Measurements from ENCODE around the gene C15orf61.

The C15orf61 gene

DNA sequence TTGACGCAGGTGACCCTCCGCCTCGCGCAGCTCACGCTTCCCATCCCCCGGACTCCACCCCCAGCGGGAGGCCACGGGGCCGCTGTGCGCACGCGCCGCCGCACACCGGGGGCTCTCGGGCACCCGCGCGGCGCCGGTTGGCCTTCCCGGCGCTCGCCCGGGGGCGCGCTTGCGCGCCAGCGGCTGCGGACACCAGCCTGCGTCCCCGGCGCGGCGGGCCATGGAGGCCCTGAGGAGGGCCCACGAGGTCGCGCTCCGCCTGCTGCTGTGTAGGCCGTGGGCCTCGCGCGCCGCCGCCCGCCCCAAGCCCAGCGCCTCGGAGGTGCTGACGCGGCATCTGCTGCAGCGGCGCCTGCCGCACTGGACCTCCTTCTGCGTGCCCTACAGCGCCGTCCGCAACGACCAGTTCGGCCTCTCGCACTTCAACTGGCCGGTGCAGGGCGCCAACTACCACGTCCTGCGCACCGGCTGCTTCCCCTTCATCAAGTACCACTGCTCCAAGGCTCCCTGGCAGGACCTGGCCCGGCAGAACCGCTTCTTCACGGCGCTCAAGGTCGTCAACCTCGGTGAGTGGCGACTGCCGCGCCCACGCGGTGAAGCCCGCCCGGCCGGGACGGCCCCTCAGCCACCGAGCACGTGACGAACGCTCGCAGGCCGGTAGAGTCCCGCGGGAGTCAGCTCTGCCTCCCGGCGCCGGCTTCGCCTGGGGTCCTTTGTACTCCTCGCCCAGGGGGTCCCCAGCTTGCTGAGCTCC lies at the start of gene C15orf61:
TSS of gene C15orf61 (plus strand) at position 103 of the 754 bp plus-strand sequence. CDS start at position 221, 118 bp downstream.
- peak; percentile 71 to 83 (median 75) for DNase-seq (ENCODE audit: low read depth in 3 of 3)

DNA sequence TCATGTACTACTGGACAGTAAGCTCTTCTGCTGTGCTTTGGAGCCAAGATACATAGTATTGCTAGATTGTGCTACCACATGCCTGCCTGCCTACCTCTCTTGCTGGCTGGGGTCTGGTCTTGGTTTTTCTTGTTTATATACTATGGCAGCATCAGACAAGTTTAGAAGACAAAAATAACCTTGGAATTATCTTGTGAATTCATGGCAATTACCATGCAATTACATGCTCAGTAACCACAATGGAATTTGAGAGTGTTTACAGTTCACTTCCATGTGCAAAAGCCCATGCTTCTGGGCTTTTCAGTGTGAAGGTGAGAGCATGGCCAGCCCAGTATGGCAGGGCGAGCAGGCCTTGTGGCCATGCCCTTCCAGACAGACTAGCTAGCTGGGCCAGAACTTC lies 48.0 kb upstream of the C15orf61 start:
- no peak for DNase-seq (ENCODE audit: low read depth in 3 of 3)

DNA sequence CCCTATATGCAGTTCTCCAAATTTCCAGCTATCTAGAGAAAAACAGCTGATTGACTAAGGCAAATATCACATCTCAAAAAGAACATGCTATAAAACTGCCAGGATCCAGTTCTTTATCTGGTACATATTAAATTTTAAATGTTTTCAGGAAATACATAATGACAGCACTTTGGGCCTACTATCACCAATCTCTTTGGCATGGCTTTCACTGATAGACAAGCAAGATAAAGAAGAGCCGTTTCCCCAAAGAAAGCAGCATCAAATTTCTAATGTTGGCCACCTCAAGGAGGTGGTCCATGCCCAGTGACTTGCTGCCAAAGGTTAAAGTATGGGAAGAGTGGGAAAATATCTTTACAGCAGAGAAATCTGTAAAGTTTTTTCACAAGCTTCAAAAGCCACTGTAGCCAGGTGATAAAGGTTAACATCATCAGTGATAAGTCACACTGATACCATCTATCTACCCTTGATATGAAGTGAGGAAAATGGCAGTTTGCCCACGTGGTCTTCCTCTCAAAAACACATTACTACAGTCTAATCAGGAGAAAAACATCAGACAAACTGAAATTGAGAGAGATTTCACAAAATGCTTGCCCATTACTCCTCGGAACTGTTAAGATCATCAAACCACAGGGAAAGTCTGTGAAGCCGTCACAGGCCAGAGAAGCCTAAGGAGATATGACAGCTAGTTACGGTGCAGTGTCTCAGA lies 46.4 kb upstream of the C15orf61 start:
- DNase-seq (ENCODE audit: low read depth in 3 of 3), result no peak

DNA sequence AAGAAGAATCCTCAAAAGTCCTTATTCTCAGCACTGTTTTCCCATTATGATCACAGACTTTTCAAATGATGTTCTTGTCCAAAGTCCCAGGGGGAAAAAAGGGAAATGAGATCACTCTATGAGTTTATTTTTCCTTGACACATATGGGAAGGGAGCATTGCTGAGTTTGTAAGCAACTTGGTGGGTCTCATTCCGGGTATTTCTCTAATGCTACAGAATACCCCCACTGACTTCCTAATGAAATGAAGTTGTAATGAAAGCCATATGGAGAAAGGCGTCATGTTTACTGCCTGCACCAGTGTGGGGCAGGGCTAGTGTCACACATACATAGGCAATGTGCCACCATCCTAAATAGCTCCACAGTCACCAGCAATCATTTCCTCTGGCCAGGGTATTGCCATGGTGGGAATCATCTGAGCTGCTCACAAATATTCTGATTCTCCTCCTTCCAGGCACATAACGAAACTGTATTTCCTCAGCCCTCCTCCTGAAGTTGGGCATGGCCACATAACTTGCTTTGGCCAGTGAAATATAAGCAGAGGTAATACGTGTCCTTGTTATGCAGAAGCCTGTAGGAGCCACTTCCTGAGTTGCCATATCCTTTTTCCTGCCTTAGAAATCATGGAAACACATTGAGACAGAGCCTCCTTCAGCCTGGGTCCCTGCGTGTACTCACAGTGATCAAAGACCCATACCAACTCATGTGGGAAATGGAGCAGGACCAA lies 41.0 kb upstream of the C15orf61 start:
- no peak for DNase-seq (ENCODE audit: low read depth in 3 of 3)

DNA sequence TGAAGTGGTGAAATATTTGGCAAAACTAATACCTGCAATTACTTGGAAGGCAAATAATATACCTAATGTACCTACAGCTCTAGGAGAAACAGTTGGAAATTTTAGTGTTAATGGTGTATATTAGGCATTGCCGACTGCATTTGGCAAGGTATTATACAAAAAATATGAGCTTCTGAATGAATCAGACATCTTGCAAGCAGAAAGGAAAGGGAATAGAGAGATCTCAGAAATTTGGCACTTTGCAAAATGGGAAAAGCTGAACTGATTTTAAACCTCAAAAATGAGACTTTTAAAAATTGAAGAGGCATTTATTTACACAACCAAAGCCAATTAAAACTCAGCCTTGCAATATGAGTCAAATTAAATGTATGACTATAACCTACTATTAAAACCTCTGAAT lies 40.2 kb upstream of the C15orf61 start:
- no peak for DNase-seq (ENCODE audit: low read depth in 3 of 3)

DNA sequence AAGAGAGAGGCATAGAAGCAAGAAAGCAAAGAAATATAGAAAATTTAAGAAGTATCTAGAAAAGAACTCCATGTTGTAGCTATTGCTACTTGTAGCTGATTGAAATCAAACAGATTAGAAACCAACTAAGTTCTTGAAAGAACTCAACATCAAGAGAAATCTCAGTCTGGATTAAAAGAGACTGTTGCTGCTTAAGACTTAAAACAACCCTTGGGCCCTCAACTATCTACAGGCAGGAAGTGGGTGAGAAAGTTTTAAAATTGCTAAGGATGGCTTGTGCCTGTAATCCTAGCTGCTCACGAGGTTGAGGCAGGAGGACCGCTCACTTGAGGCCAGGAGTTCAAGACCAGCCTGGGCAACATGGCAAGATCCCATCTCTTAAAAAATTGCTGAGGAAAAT lies 39.3 kb upstream of the C15orf61 start:
- DNase-seq (ENCODE audit: low read depth in 3 of 3), result no peak

DNA sequence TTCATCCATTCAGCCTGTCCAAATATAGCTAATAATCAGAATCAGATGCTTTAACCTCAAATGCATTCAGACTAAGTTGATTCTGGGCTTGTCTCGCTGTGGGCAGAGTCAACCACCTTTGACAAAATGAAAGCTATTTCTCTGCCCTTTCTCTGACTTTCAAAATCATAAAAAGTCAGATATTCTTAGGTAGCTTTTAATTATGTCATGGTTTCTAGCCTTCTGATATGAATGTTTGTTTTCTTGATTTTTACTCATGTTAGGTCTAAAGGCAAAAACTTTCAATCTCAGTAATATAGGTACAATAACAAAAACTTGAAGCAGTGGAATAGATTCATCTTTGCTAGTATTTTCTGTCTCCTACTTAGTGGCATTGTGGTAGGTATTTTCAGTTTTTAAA lies 25.3 kb upstream of the C15orf61 start:
- DNase-seq (ENCODE audit: low read depth in 3 of 3), result no peak

DNA sequence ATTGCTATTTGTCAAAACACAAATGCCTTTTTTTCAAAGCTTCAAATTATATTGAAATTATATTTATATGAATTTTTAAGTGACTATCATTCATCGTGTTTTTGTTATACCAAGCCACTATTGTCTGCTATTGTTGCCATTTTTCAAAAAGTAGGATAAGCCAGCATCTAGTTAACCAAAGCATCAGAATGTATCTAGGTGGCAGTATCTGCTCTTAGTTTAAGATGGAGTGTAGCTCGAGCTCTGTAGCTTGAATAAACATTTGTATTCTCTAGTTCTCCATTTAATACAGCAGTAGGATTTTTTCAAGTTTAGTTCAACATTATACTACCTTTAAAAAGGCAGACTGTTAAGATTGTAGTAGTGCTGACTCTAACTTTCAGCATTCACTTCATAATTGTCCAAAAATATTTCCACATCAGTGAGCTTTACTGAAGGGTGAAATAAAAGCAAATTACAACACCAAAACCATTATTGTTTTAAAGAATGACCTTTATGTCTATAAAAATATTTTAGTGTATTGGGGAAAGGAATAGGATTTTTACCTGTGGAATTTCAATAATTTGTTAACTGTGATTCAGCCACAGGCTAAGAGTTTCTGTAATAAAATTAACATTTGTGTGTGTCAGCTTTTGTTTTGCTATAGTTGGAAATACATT lies 19.6 kb upstream of the C15orf61 start:
- DNase-seq (ENCODE audit: low read depth in 3 of 3), result no peak

DNA sequence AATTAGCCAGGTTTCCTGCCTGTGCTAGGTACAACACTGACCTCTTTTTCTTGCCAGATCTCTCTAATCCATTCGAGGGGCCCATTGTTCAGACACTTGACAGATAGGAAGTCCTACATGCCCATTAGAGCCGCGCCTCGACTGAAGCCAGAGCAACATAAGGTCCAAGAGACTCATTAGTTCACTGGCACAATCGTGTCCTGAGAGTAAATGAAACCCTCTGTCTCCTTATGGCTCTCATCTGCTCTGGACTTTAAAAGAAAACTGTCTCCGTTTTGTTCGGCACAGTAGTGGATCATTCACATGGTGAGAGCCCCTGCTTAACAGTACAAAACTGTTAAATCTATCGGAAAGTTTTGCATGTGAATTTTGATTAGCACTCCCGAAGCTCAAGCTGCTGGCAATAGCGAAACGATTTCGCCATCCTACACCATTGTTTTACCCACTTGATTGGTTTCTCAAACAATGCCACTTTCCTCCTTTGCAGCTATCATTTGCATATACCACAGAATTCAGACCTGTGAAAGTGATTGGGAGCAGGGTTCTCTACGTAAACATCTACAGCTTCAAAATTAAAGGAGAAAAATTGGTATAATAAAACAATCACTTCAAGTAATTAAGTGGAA lies 19.0 kb upstream of the C15orf61 start:
- no peak for DNase-seq (ENCODE audit: low read depth in 3 of 3)

DNA sequence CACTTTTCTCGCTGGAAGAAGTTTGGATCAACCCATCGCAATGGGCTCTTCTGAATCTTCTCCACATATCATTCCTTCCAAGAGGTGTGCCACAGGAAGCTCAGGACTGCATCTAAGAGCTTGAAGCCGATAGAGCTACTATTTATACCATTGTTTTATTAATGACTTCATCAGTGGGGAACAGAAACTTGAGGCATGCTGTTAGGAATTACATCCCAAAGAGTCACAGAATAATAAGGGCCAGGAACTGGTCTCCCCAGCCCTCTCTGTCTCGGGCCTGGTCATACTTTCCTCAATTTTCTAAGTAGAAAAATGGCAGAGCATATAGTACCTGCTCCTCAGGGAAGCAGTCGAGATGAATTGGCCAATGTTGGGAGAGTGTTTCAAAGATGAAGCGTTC lies 16.9 kb upstream of the C15orf61 start:
- DNase-seq (ENCODE audit: low read depth in 3 of 3), result no peak

DNA sequence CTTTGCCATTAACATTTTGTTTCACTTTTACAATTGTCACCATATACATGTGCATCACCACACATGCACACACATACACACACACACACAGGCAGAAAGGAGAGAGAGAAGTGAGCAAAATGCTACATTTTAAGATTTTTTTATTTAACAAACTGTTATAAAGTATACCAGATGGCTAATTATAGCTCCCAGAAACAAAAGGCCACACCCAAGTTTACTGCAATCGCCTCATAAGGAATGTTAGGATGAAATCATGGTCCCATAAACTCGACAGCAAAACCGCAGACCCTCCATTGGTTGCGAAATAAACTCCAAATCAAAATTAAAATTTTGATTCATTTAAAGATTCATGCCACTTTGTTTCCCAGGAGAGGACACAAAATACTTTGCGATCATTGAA lies 16.1 kb upstream of the C15orf61 start:
- no peak for DNase-seq (ENCODE audit: low read depth in 3 of 3)

DNA sequence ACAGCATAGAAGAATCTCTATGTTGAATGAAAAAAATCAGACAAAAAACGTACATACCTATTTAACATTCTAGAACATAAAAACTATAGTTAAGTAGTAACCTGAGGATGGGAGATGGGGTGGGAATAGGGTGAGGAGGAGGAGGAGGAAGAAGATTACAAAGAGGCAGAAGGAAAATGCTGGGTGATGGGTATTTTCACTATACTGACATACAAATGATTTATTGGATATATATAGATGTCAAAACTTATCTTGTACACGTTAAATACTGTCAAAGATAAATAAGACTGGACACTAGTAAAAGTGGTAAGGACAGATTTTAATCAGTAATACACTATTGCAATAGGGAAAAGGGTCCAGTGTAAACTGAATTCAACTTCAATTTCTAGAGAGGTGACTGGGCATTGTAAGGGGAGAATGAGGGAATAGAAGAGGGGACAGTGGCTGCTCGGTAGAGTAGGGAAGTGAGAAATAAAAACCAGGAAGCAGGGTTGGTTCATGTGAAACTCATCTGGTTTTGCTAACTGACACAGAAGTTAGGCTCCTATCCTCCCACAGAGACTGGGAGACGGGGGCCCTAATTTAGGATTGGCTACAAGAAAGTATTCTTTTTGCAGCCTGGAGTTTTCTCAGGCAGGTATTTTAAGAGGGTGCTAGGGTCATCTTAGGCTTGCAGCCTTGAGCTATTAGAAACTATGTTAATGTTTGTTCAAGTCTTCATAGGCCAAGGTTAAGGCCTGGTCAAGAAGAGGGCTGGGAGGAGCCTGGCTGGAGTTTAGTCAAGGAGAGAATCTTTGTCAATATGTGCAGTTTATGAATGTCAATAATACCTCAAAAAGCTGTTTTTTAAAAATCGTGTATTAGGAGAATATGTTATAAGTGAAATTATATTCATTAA lies 15.0 kb upstream of the C15orf61 start:
- no peak for DNase-seq (ENCODE audit: low read depth in 3 of 3)

DNA sequence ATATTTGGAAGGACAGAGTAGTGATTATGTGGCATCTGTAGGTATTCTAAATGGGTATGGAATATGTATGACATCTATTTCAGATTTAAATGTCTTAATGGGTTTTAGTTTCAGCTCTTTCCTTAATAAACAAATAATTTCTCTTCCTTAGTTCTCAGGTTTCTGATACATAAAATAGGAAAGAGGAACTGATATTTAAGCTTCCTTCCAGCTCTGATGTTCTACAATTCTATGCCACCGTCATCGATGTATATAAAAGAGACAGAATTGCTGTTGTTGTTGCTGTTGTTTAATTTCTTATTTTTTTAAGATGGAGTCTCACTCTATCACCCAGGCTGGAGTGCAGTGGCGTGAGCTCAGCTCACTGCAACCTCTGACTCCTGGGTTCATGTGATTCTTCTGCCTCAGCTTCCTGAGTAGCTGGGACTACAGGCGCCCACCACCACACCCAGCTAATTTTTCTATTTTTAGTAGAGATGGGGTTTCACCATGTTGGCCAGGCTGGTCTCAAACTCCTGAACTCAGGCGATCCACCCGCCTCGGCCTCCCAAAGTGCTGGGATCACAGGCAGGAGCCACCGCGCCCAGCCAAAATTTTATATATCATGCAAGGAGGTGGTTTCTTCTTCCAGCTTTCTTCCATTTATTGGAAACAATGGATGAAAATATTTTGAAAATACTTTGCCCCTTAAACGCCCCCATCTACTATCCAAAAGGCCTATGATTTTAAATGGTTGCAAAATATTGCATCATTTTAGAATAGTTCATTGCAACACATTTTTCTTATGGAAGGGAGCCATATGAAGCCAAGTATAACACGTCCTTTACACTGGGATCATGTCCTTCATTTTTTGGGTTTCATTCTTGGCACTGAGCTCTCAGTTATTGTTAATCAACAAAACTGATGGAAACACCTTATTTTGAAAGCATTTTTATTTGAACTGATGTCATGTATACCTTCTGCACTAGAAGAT lies 13.9 kb upstream of the C15orf61 start:
- DNase-seq (ENCODE audit: low read depth in 3 of 3), result no peak

DNA sequence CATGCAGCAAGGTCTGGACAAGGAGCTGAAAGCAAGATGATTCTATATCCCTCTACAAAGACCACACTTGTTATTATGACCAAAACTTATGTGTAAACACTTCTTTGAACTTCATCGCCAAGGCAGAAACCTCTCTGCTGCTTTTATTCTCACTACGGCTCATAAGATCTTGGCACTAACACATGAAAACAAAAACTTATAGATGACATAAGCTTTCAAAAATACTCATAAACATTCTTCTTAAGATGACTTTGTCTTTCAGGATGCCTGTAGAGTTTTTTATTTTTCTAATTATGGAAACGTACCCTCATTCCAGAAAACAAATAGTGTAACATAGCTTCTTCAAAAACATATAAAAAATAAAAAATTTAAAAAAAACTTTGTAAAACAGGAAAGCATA lies 12.5 kb upstream of the C15orf61 start:
- DNase-seq (ENCODE audit: low read depth in 3 of 3), result no peak

DNA sequence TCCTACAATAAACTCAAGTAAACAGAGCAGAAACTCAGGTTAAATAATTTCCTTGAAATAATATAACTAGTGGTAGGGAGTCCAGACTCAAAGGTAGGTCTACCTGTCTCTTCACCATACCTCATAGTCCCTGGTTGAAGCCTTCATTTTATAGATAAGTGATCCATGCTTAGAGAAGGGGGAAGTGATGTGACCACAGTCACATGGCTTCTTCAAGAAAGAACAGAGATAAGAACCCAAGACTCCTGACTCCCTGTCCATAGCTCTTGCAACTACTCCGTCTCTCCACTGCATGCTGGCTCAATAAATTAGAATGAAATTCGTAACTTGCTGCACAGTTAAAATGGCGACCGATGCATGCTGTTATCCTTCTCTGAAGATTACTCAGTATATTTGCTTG lies 11.0 kb upstream of the C15orf61 start:
- no peak for DNase-seq (ENCODE audit: low read depth in 3 of 3)

DNA sequence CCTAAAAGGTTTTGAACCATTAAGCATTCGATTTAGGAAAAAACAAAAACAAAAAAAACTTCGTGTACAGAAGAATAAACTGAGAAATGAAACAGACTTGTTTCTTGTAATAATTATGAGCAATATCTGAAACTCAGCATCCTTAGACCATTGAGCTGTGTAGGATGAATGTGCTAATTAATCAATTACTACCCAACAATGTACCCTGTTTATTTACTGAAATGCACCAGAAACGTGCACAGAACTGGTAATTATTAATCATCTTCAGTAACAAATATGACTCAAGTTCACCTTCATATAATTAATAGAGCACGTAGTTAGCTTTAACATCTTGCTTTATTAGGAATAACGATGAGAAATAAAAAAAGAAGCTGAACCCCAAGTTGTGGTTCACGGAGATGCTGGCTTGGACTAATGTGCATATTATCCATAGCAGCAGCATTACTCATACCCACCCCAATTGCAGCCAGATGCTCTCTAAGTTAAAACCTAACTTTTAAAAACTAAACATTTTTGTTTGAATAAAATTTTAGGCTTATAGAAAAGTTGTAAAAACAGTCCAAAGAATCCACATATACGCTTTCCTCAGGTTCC lies 10.2 kb upstream of the C15orf61 start:
- no peak for DNase-seq (ENCODE audit: low read depth in 3 of 3)

DNA sequence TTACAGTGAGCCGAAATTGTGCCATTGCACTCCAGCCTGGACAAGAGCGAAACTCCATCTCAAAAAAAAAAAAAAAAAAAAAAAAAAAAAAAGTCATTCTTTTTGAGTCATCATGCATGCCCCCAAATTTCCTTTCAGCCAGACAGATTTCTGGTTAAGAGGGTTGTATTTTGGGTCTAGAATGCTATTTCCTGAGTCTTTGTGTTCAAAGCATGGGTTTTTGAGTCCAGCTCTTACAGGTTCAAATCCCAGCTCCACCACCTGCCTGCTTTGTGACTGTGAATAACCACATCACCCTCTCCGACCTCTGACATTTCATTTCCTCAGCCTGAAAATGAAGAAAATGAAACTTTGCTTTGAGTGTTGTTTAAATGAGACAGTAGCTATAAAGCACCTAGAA lies 9.3 kb upstream of the C15orf61 start:
- no peak for DNase-seq (ENCODE audit: low read depth in 3 of 3)

DNA sequence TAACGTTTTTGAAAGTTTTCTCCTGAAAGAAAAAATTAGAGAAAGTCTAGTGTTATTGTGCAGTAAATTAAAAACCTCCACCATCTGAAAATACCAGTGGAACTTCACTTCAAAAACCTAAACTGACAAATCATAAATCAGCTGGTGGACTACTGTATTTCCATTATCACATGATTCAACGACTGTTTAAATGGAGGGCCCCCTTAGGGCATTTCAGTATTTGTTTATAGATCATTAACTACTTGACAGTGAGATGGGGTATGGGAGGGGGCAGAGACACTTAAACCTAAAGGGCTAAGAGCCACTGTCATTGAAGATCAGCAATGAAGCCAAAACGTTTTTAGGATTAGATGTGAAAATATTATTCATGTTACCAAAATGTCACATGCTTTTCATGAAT lies 8.8 kb upstream of the C15orf61 start:
- no peak for DNase-seq (ENCODE audit: low read depth in 3 of 3)
